ENCODE data around the gene DPAGT1.

- TF ChIP-seq, protein P1, sequence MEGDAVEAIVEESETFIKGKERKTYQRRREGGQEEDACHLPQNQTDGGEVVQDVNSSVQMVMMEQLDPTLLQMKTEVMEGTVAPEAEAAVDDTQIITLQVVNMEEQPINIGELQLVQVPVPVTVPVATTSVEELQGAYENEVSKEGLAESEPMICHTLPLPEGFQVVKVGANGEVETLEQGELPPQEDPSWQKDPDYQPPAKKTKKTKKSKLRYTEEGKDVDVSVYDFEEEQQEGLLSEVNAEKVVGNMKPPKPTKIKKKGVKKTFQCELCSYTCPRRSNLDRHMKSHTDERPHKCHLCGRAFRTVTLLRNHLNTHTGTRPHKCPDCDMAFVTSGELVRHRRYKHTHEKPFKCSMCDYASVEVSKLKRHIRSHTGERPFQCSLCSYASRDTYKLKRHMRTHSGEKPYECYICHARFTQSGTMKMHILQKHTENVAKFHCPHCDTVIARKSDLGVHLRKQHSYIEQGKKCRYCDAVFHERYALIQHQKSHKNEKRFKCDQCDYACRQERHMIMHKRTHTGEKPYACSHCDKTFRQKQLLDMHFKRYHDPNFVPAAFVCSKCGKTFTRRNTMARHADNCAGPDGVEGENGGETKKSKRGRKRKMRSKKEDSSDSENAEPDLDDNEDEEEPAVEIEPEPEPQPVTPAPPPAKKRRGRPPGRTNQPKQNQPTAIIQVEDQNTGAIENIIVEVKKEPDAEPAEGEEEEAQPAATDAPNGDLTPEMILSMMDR (conservative IDR thresholded peaks at IDR 0.05; ENCODE audit: low read depth in 2 of 2), result no peak
- TF ChIP-seq, protein P2, sequence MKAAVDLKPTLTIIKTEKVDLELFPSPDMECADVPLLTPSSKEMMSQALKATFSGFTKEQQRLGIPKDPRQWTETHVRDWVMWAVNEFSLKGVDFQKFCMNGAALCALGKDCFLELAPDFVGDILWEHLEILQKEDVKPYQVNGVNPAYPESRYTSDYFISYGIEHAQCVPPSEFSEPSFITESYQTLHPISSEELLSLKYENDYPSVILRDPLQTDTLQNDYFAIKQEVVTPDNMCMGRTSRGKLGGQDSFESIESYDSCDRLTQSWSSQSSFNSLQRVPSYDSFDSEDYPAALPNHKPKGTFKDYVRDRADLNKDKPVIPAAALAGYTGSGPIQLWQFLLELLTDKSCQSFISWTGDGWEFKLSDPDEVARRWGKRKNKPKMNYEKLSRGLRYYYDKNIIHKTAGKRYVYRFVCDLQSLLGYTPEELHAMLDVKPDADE (IDR thresholded peaks at IDR 0.05), result no peak
Observed at GRCh38 chr11:119115484-119116234, 14.0 kb upstream of the DPAGT1 start.

Measured in GM23338 (cell line).